NCI-H524 (cell line): ENCODE data around the gene CCDC63.
A peak's percentile ranks its signal among the peaks of the same experiment; 100 is the strongest.

Source experiments
- DNase-seq, 2 experiments: peaks; one replicate each; lab custom pipeline; 2025; lab: John Stamatoyannopoulos, UW

Gene CCDC63

DNA sequence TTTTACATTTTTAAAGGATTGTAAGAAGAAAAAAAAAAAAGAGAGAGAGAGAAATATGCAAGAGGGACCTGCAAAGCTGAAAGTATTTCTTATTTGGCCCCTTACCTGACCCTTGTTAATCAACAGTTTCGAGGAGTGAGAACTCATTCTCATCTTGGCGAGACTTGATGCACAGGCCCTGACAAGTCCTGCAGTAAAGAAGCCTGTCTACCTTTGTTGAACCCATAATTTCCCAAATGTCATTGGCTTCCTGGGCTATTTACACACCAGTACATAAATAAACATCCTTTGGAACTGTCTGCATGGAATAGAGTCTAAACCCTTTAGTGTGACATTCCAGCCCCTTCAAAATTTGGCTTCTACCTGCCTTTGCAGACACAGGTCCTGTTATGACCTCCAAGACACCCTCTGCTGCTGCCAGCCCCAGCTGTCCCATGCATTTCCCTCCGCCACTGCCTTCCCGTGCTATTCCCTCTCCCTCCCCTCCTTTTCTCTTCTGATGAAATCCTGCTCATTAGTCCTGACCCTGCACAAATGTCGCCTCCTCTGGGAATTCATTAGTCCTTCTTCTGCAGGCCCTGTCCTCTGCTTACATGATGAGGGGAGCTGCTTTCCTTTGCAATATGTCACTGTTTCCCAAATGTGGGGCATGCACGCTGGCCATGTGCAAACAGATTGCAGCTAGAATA, 38.5 kb downstream of the CCDC63 start:
- DNase-seq: peak; percentile 9 to 57

- DNase-seq: no peak
Measured at GRCh38 chr12:110888256-110888991, 41.6 kb downstream of the CCDC63 start.

GRCh38 chr12:110889361-110889760, 42.6 kb downstream of the CCDC63 start:
- DNase-seq: no peak

GRCh38 chr12:110893956-110894355, 47.2 kb downstream of the CCDC63 start:
- DNase-seq: no peak

GRCh38 chr12:110896559-110896958, 49.8 kb downstream of the CCDC63 start:
- DNase-seq: no peak

GRCh38 chr12:110901401-110901800, 54.6 kb downstream of the CCDC63 start:
- DNase-seq: no peak

GRCh38 chr12:110903511-110903910, 56.7 kb downstream of the CCDC63 start:
- no peak for DNase-seq

DNA sequence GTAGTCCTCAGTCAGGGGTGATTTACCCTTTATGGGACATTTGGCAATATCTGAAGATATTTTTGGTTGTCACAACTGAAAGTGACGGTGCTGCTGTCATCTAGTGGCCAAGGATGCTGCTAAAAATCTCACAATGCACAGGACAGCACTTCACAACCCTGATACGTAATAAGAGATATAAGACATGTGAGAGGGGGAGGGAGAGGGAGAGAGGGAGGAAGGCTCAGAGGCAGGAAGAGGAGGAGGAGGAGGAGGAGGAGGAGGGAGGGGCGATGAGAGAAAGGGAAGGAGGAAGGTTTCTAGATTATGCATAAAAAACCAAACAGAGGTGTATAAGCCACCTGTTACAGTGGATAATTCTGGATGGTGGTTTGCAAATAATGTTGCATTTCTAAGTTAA, 59.3 kb downstream of the CCDC63 start:
- peak; percentile 15 to 38 for DNase-seq

- no peak for DNase-seq
Measured at GRCh38 chr12:110906516-110906915, 59.7 kb downstream of the CCDC63 start.

DNA sequence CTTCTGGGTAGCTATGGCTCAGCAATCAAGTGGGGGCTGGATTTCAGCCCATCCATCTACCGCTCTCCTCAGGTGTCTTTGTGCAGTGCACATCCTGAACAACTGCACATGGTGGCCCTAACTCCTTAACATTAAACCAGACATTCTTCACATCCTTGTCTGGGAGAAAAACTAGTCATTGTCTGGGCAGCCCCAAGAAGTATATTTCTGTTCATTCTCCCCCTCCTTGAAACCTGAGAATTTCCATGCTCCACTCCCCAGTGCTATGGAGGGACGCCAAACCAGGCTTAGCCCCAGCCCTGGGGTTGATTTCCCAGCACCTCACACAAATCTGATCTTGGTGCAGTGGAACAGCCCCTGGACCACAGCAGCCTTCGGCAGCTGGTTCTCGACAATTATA, 60.2 kb downstream of the CCDC63 start:
- no peak for DNase-seq

DNA sequence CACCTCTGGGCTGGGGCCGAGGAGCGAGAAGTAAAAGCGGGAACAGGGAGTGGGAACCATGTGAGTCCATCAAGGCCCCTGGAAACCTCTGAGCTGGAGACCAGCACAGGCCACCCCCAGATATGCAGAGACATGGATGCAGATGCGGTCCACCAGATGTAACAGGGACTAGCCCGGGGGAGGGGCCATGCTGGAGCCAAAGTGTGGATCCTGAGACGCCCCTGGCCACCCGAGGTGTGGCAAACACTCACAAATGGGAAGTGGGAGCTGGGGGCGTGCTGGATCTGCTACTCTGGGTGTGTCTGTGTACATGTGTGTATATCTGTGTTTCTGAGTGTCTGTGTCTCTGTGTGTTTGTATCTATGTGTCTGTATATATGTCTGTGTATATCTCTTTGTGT, 60.8 kb downstream of the CCDC63 start:
- DNase-seq: no peak

GRCh38 chr12:110908377-110909152, 61.8 kb downstream of the CCDC63 start:
- DNase-seq: no peak

DNA sequence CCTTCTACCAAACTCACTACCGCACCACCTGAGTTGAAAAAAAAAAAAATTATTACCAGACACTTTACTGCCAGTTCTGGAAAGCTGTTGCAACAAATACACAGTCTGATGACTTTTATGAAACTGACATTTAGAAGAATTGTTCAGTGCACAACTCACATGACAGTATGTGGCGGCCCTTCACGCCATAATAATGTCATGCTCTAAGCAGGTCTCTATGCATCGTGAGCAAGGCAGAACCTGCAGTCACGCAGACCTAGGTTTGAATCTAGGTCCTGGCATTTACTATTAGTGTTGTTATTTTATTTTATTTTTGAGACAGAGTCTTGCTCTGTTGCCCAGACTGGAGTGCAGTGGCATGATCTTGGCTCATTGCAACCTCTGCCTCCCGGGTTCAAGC, 65.5 kb downstream of the CCDC63 start:
- DNase-seq: no peak

- DNase-seq: no peak
Measured at GRCh38 chr12:110913119-110914056, 66.6 kb downstream of the CCDC63 start.

GRCh38 chr12:110916295-110916875, 69.6 kb downstream of the CCDC63 start:
- no peak for DNase-seq

DNA sequence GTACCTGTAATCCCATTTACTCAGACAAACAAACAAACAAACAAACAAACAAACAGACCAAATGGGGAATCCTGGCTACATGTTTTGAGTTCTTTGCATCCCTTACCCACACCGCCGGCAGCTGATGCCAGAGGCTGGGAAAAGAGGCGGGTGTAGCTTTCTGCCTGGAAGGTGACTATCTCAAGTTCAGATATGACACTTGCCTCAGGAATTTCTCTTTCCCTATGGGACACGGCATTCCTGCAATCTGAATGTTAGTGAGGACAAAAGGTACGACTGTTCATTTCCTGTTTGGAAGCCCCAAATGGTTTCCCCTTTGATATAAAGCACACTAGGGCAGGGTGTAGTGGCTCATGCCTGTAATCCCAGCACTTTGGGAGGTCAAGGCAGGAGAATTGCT, 70.7 kb downstream of the CCDC63 start:
- DNase-seq: no peak

- no peak for DNase-seq
Measured at GRCh38 chr12:110917961-110918360, 71.2 kb downstream of the CCDC63 start.

DNA sequence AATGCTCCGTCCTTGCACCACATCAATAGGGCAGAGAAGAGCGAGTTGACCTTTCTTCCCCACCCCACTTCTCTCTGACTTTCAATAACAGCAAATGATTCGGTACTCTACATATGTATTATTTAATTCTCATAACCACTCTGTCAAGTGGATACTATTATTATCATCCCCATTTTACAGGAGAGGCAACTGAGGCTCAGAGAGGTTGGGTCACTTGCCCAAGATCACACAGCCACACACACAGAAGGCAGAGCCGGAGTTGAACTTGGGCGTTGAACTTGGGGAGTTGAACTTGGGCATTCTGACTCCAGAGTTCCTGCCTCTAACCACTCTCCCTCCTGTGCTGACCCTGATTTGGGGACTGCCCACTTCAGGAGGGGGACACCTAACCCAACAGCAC, 72.9 kb downstream of the CCDC63 start:
- DNase-seq: no peak

GRCh38 chr12:110920324-110920910, 73.6 kb downstream of the CCDC63 start, which contains the start of gene MYL2:
MYL2 (minus strand) TSS chr12:110920579; CDS start chr12:110920529, 50 bp downstream.
- DNase-seq: no peak

DNA sequence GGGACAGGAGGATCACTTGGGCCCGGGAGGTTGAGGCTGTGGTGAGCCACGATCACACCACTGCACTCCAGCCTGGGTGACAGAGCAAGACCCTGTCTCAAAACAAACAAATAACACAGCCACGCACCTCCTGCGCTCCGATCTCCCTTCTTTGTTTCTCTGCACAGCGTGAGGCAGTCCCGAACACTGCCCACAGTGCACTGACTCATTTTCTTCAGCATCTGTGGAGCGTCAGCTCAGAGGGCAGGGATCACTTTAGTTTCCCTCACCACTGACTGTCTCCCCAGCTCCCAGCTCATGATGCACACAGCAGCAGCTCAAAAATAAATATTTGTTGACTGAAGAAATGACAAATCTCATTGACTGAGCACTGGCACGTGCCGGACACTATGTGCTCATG, 74.5 kb downstream of the CCDC63 start:
- no peak for DNase-seq

GRCh38 chr12:110922652-110923051, 75.9 kb downstream of the CCDC63 start:
- DNase-seq: no peak
